ENCODE data around the gene KIRREL3. TPM values are rescaled to one million over a fixed set of nuclear protein-coding genes. Genes with fewer than 3 reads are reported as not detected.
A peak's percentile ranks its signal among the peaks of the same experiment; 100 is the strongest.

KIRREL3 gene
- total and polyA plus RNA-seq, 10 donors, result 0.50 to 5.4 (median 2.0) TPM

GRCh38 chr11:126475014-126475991 is 525.3 kb downstream of the KIRREL3 start:
- peak; percentile 56 to 82 (median 70) for TF ChIP-seq POLR2AphosphoS5 (IDR thresholded peaks at IDR 0.05)
- TF ChIP-seq POLR2A (IDR thresholded peaks at IDR 0.05), result no peak
- no peak for TF ChIP-seq CTCF (IDR thresholded peaks at IDR 0.05 in 8 of 11, conservative IDR thresholded peaks at IDR 0.05 in 3 of 11)
- Histone ChIP-seq H3K36me3 (no peaks in the 10 kb centered on the region), H3K9me3 (no peaks in the 10 kb centered on the region), H3K27me3 (replicated peaks in 1 of 7) (no peaks in the 10 kb centered on the region), H3K4me3 (no peak overlapping the region), H3K27ac (peak overlapping the region; percentile 19 to 82 (median 72)), H3K4me1 (peaks cover 10 to 55% (median 35%) of the 10 kb centered on the region in 6 donors)
- WGBS, 5 donors, result 41 to 53% (median 46%) methylated on average over 20 to 26 of the region's 26 CpGs
- DNase-seq, result no peak
- intact Hi-C loops (cut with DNase I; ENCODE audit: low total_unique reads), result no loop called here

- TF ChIP-seq CTCF (IDR thresholded peaks at IDR 0.05 in 8 of 11, conservative IDR thresholded peaks at IDR 0.05 in 3 of 11) (no peak), POLR2AphosphoS5 (IDR thresholded peaks at IDR 0.05) (peak in 1 of 3 donors; percentile 11)
- H3K9me3 ChIP-seq, result no peaks in the 10 kb centered on the region
- intact Hi-C loops (cut with DNase I; ENCODE audit: low total_unique reads), result no loop called here
- H3K27me3 ChIP-seq (replicated peaks in 1 of 7), result no peaks in the 10 kb centered on the region
- no peaks in the 10 kb centered on the region for H3K36me3 ChIP-seq
- H3K4me3 ChIP-seq, result no peak overlapping the region
- WGBS, 5 donors, result 74 to 89% (median 77%) methylated on average over 4 to 9 of the region's 9 CpGs
- no peak for DNase-seq
- peaks cover 12 to 58% (median 37%) of the 10 kb centered on the region in 6 donors for H3K4me1 ChIP-seq
- peak overlapping the region in 7 of 8 donors; percentile 29 to 82 (median 73) for H3K27ac ChIP-seq
Measured at GRCh38 chr11:126474220-126474619, 526.4 kb downstream of the KIRREL3 start.

GRCh38 chr11:126473269-126473668 is 527.3 kb downstream of the KIRREL3 start:
- intact Hi-C loops (cut with DNase I; ENCODE audit: low total_unique reads), result no loop called here

More at GRCh38 chr11:126473269-126473668, 527.3 kb downstream of the KIRREL3 start:
- Histone ChIP-seq H3K9me3 (no peaks in the 10 kb centered on the region), H3K36me3 (no peaks in the 10 kb centered on the region), H3K27ac (peak overlapping the region in 1 of 8 donors; percentile 82), H3K4me3 (no peak overlapping the region), H3K4me1 (peaks cover 19 to 65% (median 44%) of the 10 kb centered on the region in 6 donors), H3K27me3 (replicated peaks in 1 of 7) (no peaks in the 10 kb centered on the region)
- TF ChIP-seq POLR2AphosphoS5 (IDR thresholded peaks at IDR 0.05), result no peak
- no peak for TF ChIP-seq POLR2A (IDR thresholded peaks at IDR 0.05)
- no peak for TF ChIP-seq CTCF (IDR thresholded peaks at IDR 0.05 in 8 of 11, conservative IDR thresholded peaks at IDR 0.05 in 3 of 11)
- 91 to 96% (median 94%) methylated on average over 16 of the region's 16 CpGs for whole genome bisulfite sequencing, 5 donors
- no peak for DNase-seq
